ENCODE data around the gene AKR1B15. TPM values are rescaled to one million over a fixed set of nuclear protein-coding genes. Genes with fewer than 3 reads are reported as not detected.

AKR1B15 gene
- total and polyA plus RNA-seq, 2 experiments from 2014 or later = not detected

GRCh38 chr7:134627109-134627774 lies 78.3 kb downstream of the AKR1B15 start:
- H3K4me3 ChIP-seq = no peak overlapping the region
- no peaks in the 10 kb centered on the region for H4K20me1 ChIP-seq (replicated peaks; ENCODE audit: insufficient read depth)
- Mint-ChIP-seq H3K36me3 (ENCODE audit: low read depth) (no peaks in the 10 kb centered on the region), H3K27me3 (ENCODE audit: insufficient read depth, low read depth, poor library complexity) (no peaks in the 10 kb centered on the region), H3K4me3 (no peak overlapping the region), H3K27ac (no peak overlapping the region), H3K4me1 (peaks cover 4% of the 10 kb centered on the region; the same call in 2 of the 3 replicates), H3K9me3 (no peaks in the 10 kb centered on the region)
- H3K9me2 ChIP-seq (ENCODE audit: insufficient read depth) = no peaks in the 10 kb centered on the region
- no peak overlapping the region for H3K27ac ChIP-seq (ENCODE audit: low read depth)
- H3K27me3 ChIP-seq (ENCODE audit: insufficient read depth) = no peaks in the 10 kb centered on the region
- H3F3A ChIP-seq (replicated peaks; ENCODE audit: low read depth) = no peaks in the 10 kb centered on the region
- H3K4me1 ChIP-seq (ENCODE audit: insufficient read depth) = peaks cover 8% of the 10 kb centered on the region; the same call in 1 of the 2 replicates
- H2AFZ ChIP-seq = no peak overlapping the region
- DNase-seq (ENCODE audit: low spot score) = no peak
- TF ChIP-seq ETS1 (IDR thresholded peaks at IDR 0.05) (no peak), STAT1 (IDR thresholded peaks at IDR 0.05; ENCODE audit: unreplicated experiment) (no peak), JUNB (IDR thresholded peaks at IDR 0.05; ENCODE audit: unreplicated experiment) (no peak), ZNF331 (CRISPR knock-in tag; IDR thresholded peaks at IDR 0.05; ENCODE audit: low read depth) (no peak), EZH2 (IDR thresholded peaks at IDR 0.05; ENCODE audit: low read depth, unreplicated experiment) (no peak), EZH2phosphoT487 (IDR thresholded peaks at IDR 0.05; ENCODE audit: unreplicated experiment) (no peak), REST (IDR thresholded peaks at IDR 0.05; ENCODE audit: unreplicated experiment) (no peak), POLR2AphosphoS5 (IDR thresholded peaks at IDR 0.05; ENCODE audit: low read depth) (no peak), NANOG (IDR thresholded peaks at IDR 0.05; ENCODE audit: borderline replicate concordance) (no peak), CREB1 (CRISPR knock-in tag; IDR thresholded peaks at IDR 0.05; ENCODE audit: low read depth) (no peak), ZNF114 (CRISPR knock-in tag; IDR thresholded peaks at IDR 0.05) (no peak)
- TF ChIP-seq, protein P1, sequence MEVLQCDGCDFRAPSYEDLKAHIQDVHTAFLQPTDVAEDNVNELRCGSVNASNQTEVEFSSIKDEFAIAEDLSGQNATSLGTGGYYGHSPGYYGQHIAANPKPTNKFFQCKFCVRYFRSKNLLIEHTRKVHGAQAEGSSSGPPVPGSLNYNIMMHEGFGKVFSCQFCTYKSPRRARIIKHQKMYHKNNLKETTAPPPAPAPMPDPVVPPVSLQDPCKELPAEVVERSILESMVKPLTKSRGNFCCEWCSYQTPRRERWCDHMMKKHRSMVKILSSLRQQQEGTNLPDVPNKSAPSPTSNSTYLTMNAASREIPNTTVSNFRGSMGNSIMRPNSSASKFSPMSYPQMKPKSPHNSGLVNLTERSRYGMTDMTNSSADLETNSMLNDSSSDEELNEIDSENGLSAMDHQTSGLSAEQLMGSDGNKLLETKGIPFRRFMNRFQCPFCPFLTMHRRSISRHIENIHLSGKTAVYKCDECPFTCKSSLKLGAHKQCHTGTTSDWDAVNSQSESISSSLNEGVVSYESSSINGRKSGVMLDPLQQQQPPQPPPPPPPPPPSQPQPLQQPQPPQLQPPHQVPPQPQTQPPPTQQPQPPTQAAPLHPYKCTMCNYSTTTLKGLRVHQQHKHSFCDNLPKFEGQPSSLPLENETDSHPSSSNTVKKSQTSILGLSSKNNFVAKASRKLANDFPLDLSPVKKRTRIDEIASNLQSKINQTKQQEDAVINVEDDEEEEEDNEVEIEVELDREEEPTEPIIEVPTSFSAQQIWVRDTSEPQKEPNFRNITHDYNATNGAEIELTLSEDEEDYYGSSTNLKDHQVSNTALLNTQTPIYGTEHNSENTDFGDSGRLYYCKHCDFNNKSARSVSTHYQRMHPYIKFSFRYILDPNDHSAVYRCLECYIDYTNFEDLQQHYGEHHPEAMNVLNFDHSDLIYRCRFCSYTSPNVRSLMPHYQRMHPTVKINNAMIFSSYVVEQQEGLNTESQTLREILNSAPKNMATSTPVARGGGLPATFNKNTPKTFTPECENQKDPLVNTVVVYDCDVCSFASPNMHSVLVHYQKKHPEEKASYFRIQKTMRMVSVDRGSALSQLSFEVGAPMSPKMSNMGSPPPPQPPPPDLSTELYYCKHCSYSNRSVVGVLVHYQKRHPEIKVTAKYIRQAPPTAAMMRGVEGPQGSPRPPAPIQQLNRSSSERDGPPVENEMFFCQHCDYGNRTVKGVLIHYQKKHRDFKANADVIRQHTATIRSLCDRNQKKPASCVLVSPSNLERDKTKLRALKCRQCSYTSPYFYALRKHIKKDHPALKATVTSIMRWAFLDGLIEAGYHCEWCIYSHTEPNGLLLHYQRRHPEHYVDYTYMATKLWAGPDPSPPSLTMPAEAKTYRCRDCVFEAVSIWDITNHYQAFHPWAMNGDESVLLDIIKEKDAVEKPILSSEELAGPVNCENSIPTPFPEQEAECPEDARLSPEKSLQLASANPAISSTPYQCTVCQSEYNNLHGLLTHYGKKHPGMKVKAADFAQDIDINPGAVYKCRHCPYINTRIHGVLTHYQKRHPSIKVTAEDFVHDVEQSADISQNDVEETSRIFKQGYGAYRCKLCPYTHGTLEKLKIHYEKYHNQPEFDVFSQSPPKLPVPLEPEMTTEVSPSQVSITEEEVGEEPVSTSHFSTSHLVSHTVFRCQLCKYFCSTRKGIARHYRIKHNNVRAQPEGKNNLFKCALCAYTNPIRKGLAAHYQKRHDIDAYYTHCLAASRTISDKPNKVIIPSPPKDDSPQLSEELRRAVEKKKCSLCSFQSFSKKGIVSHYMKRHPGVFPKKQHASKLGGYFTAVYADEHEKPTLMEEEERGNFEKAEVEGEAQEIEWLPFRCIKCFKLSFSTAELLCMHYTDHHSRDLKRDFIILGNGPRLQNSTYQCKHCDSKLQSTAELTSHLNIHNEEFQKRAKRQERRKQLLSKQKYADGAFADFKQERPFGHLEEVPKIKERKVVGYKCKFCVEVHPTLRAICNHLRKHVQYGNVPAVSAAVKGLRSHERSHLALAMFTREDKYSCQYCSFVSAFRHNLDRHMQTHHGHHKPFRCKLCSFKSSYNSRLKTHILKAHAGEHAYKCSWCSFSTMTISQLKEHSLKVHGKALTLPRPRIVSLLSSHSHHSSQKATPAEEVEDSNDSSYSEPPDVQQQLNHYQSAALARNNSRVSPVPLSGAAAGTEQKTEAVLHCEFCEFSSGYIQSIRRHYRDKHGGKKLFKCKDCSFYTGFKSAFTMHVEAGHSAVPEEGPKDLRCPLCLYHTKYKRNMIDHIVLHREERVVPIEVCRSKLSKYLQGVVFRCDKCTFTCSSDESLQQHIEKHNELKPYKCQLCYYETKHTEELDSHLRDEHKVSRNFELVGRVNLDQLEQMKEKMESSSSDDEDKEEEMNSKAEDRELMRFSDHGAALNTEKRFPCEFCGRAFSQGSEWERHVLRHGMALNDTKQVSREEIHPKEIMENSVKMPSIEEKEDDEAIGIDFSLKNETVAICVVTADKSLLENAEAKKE (CRISPR knock-in tag; IDR thresholded peaks at IDR 0.05) = no peak
- TF ChIP-seq, protein P2, sequence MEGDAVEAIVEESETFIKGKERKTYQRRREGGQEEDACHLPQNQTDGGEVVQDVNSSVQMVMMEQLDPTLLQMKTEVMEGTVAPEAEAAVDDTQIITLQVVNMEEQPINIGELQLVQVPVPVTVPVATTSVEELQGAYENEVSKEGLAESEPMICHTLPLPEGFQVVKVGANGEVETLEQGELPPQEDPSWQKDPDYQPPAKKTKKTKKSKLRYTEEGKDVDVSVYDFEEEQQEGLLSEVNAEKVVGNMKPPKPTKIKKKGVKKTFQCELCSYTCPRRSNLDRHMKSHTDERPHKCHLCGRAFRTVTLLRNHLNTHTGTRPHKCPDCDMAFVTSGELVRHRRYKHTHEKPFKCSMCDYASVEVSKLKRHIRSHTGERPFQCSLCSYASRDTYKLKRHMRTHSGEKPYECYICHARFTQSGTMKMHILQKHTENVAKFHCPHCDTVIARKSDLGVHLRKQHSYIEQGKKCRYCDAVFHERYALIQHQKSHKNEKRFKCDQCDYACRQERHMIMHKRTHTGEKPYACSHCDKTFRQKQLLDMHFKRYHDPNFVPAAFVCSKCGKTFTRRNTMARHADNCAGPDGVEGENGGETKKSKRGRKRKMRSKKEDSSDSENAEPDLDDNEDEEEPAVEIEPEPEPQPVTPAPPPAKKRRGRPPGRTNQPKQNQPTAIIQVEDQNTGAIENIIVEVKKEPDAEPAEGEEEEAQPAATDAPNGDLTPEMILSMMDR (conservative IDR thresholded peaks at IDR 0.05; ENCODE audit: low read depth in 2 of 2) = no peak
- H3K4me2 ChIP-seq = no peak overlapping the region
- ATAC-seq = no peak
- no peaks in the 10 kb centered on the region for H3K79me2 ChIP-seq (replicated peaks; ENCODE audit: insufficient read depth)
- no peaks in the 10 kb centered on the region for H3K36me3 ChIP-seq (ENCODE audit: insufficient read depth)
